Measurements from ENCODE around the gene NMRK1.

The NMRK1 gene

DNA sequence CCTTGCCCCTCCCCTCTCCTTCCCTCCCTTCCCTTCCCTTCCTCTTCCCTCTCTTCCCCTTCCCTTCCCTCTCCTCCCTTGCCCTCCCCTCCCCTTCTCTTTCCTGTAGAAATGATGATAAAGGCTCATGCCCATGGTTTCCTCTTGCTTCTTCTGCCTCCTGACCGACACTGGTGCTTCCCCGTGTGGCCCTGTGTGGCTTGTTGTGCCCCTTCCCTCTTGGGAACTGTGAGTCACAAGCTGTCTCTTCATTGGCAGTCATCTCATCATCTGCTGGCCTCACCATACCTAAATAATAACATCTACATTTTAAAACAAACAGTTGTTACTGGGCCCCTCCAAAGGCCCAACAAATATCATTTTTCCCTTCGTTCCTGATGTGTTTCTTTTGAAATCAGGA lies 48.2 kb downstream of the NMRK1 start:
- Mint-ChIP-seq H3K36me3 (ENCODE audit: insufficient read depth) (no peaks in the 10 kb centered on the region), H3K9me3 (no peaks in the 10 kb centered on the region), H3K4me1 (no peaks in the 10 kb centered on the region), H3K27ac (ENCODE audit: low read depth) (no peak overlapping the region), H3K4me3 (no peak overlapping the region), H3K27me3 (peaks cover 4% of the 10 kb centered on the region)
- DNase-seq (ENCODE audit: low spot score in 2 of 2) (no peak), ATAC-seq (replicated peaks; ENCODE audit: extremely low read depth, poor library complexity, severe bottlenecking) (no peak)

DNA sequence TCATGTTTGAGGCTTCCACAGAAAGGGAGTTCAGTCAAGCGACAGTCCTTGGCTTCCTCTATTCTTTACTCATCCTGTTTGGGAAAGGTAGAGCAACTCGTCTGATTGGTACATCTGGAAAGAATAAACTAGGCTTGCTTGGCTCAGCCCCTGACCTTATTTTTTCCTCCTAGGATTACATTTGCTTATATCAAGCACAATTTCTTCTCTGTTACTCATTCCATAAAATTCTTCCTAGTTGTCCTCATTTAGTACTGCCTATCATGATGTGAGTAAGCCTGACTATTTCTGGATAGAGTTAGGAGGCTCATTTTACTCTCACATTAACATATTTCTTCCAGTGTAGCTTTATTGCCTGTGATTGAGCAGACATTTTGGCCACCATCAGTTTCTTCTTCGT lies 48.9 kb downstream of the NMRK1 start:
- Mint-ChIP-seq H3K27me3 (no peaks in the 10 kb centered on the region), H3K27ac (ENCODE audit: low read depth) (no peak overlapping the region)

DNA sequence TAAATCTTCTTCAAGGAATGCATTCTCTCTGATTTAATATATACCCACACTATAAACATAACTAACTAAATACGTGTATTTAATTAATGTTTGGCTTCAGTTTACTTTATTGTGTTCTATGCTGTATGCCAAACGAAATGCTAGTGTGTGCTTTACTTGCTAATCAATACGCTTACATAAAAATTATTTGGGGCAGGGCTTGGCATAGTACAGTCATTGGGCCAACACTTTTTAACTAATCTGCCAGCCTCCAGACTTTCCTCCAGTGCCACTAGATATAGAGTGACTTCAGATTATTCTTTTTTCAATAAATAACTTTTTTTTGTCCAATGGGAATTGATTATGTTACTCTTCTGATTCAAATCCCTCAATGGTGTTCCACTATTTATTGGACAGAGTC lies 51.2 kb downstream of the NMRK1 start:
- Mint-ChIP-seq H3K9me3 (no peaks in the 10 kb centered on the region), H3K4me3 (no peak overlapping the region), H3K4me1 (no peaks in the 10 kb centered on the region), H3K27me3 (no peaks in the 10 kb centered on the region), H3K36me3 (ENCODE audit: insufficient read depth) (no peaks in the 10 kb centered on the region), H3K27ac (ENCODE audit: low read depth) (no peak overlapping the region)
- ATAC-seq (replicated peaks; ENCODE audit: extremely low read depth, poor library complexity, severe bottlenecking), result no peak
- no peak for DNase-seq (ENCODE audit: low spot score in 2 of 2)

More for the DNA sequence above, 48.9 kb downstream of the NMRK1 start:
- no peaks in the 10 kb centered on the region for H3K4me1 Mint-ChIP-seq
- ATAC-seq (replicated peaks; ENCODE audit: extremely low read depth, poor library complexity, severe bottlenecking), result no peak
- DNase-seq (ENCODE audit: low spot score in 2 of 2), result no peak
- no peak overlapping the region for H3K4me3 Mint-ChIP-seq
- no peaks in the 10 kb centered on the region for H3K9me3 Mint-ChIP-seq
- no peaks in the 10 kb centered on the region for H3K36me3 Mint-ChIP-seq (ENCODE audit: insufficient read depth)

DNA sequence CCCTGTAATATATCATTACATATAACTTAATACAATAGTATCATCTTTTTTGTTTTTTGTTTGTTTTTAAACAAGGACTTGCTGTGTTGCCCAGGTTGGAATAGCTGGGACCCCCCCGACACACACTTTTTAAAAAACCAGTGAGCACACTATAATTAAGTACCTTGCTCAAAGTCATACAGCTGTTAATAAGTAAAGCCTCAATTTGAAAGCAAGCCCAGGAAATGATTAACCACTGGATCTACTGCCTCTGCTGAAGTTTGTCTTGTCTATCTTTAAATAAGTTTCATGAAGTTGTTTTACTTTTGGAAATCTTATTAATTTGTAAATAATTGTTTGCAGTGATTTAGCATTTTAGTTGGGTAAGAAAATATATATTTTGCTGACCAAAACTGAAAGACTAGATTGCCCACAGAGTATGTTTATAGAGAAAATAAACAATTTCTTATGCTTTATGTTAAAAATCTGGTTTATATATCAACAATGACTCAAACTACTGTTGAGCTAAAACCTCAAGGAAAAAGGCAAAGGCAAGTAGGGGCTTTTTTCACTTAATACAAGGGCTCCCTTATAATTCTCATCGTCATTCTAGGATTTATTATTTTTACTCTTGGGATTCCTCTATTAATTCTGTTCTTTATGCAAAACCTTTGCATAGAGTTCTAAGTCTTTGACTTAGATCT lies 54.0 kb downstream of the NMRK1 start:
- H3K36me3 Mint-ChIP-seq (ENCODE audit: insufficient read depth), result no peaks in the 10 kb centered on the region
- DNase-seq (ENCODE audit: low spot score in 2 of 2), result no peak
- no peaks in the 10 kb centered on the region for H3K4me1 Mint-ChIP-seq
- H3K9me3 Mint-ChIP-seq, result no peaks in the 10 kb centered on the region
- H3K27me3 Mint-ChIP-seq, result no peaks in the 10 kb centered on the region
- ATAC-seq (replicated peaks; ENCODE audit: extremely low read depth, poor library complexity, severe bottlenecking), result no peak
- no peak overlapping the region for H3K27ac Mint-ChIP-seq (ENCODE audit: low read depth)
- H3K4me3 Mint-ChIP-seq, result no peak overlapping the region

DNA sequence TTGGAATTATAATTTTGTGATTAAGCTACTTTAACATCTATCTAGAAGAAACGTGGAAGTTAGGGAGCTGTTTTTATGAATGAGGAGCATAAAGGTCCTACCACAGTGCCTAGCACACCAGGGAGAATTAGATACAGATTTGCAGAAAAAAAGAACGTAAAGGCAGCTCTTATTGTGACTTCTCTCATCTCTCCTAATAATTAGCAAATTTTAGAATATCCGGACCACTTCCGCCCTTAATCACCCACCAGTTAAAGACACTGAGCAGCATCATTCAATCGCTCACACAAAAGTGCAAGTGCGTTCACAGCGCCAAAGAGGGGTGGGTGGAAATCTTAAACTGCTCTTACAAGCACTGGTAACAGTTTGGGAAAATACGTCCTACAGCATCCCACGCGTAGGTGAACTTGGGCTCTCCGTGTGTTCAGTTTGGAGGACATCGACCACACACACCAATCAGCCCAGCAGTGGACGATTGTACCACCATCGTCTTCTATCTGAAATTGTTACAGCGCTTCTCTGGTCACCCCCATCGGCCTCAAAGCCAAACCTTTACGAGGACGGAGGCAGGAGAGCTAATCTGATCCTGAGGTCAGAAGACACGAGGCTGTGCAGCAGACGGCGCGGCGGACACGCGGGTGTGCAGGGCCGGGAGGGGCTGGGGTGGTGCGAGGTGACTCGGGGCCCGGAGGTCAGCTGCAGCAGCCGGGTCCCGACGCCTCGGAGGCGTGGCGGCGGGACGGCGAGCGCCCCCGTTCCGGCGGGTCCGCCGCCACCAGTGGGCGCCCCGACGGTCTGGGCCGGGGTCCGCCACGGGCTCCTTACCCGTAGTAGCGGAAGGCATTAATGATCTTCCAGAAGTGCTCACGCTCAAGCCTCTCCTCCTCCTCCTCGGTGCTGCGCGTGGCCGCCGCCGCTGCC lies 60.5 kb downstream of the NMRK1 start:
- no peaks in the 10 kb centered on the region for H3K9me3 Mint-ChIP-seq
- H3K4me3 Mint-ChIP-seq, result peak overlapping the region; percentile 81
- peaks cover 51% of the 10 kb centered on the region for H3K4me1 Mint-ChIP-seq
- H3K36me3 Mint-ChIP-seq (ENCODE audit: insufficient read depth), result peaks cover 11% of the 10 kb centered on the region
- ATAC-seq (replicated peaks; ENCODE audit: extremely low read depth, poor library complexity, severe bottlenecking), result peak; percentile 9
- H3K27me3 Mint-ChIP-seq, result no peaks in the 10 kb centered on the region
- peak in 1 of 2 donors; percentile 26 for DNase-seq (ENCODE audit: low spot score in 2 of 2)
- H3K27ac Mint-ChIP-seq (ENCODE audit: low read depth), result peak overlapping the region; percentile 80

DNA sequence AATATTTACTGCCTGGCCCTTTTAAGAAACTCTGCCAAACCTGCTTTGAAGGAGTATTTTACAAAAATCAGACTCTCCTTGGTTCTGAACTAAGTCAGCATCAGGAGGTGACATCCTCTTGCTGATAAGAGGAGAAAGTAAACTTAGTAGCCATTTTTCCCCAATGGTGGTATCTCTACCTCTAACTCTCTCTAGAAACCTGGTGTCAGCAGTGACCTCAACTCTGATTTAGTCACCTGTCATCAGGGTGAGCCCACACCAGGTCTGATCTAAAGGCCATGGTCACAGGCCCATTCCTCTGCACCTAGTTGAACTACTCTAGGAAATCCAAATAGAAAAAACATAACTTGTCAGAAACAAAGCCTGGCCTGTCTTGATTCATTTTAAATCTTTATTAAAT lies 64.1 kb downstream of the NMRK1 start:
- peaks cover 14% of the 10 kb centered on the region for H3K36me3 Mint-ChIP-seq (ENCODE audit: insufficient read depth)
- H3K27me3 Mint-ChIP-seq, result no peaks in the 10 kb centered on the region
- peaks cover 73% of the 10 kb centered on the region for H3K4me1 Mint-ChIP-seq
- no peak for ATAC-seq (replicated peaks; ENCODE audit: extremely low read depth, poor library complexity, severe bottlenecking)
- no peak overlapping the region for H3K4me3 Mint-ChIP-seq
- no peaks in the 10 kb centered on the region for H3K9me3 Mint-ChIP-seq
- H3K27ac Mint-ChIP-seq (ENCODE audit: low read depth), result peak overlapping the region; percentile 16
- no peak for DNase-seq (ENCODE audit: low spot score in 2 of 2)

DNA sequence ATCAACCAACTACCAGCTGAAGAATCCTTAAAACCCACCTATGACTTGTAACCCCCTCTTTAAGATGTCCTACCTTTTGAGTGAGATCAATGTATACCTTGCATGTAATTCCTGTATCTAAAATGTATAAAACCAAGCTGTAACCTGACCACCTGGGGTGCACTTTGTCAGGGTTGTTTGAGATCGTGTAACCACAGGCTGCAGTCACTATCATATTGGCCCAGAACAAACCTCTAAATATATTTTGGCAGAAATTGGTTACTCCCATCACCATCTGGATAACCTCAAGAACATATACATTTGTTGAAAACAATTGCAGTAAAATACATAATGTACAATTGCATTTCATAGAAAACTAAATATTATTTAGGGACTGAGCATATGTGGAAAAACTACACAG lies 68.3 kb downstream of the NMRK1 start:
- H3K27ac Mint-ChIP-seq (ENCODE audit: low read depth), result no peak overlapping the region
- H3K36me3 Mint-ChIP-seq (ENCODE audit: insufficient read depth), result peaks cover 7% of the 10 kb centered on the region
- no peaks in the 10 kb centered on the region for H3K9me3 Mint-ChIP-seq
- H3K4me3 Mint-ChIP-seq, result peak overlapping the region; percentile 16
- no peak for ATAC-seq (replicated peaks; ENCODE audit: extremely low read depth, poor library complexity, severe bottlenecking)
- no peak for DNase-seq (ENCODE audit: low spot score in 2 of 2)
- peaks cover 45% of the 10 kb centered on the region for H3K4me1 Mint-ChIP-seq
- H3K27me3 Mint-ChIP-seq, result no peaks in the 10 kb centered on the region

DNA sequence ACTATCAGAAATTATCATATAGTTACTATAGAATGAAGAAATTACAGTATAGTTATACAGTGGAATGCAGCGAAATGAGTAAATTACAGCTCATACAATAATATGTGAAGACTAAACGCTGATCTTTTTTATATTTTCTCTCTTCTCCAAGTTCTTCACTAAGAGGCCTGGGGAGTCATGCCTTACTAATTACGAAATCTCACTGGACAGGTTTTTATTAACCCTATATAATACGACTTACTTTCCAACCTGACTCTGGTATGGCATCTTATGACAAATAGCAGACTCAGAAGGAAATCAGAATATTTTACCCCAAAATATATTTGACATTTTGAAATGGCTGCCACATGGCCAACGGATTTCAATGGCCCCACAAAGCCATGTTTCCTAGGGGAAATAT lies 68.9 kb downstream of the NMRK1 start:
- Mint-ChIP-seq H3K36me3 (ENCODE audit: insufficient read depth) (peaks cover 10% of the 10 kb centered on the region), H3K27me3 (no peaks in the 10 kb centered on the region), H3K4me1 (peaks cover 41% of the 10 kb centered on the region), H3K4me3 (no peak overlapping the region), H3K9me3 (no peaks in the 10 kb centered on the region), H3K27ac (ENCODE audit: low read depth) (no peak overlapping the region)
- DNase-seq (ENCODE audit: low spot score in 2 of 2), result no peak
- no peak for ATAC-seq (replicated peaks; ENCODE audit: extremely low read depth, poor library complexity, severe bottlenecking)

DNA sequence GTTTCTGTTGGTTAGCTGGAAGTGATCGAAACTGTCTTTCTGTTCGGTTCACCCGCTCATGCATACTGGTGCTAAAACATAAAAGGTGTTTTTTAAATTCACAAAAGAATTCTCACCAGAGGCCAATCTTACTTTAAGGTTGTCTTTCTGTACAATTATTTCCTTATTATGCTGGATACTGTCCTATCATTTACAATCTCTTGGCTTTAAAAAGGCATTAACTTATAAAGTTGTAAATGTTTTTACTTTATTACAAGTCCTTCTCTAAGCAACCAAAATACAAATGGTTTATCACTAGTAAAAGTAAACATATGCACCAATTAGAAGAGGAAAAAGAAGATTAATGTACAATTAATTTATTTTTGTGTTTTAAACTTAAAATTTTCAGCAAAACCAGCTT lies 70.6 kb downstream of the NMRK1 start:
- DNase-seq (ENCODE audit: low spot score in 2 of 2) (no peak), ATAC-seq (replicated peaks; ENCODE audit: extremely low read depth, poor library complexity, severe bottlenecking) (no peak)
- Mint-ChIP-seq H3K36me3 (ENCODE audit: insufficient read depth) (peaks cover 17% of the 10 kb centered on the region), H3K9me3 (no peaks in the 10 kb centered on the region), H3K4me1 (peaks cover 31% of the 10 kb centered on the region), H3K27me3 (no peaks in the 10 kb centered on the region), H3K27ac (ENCODE audit: low read depth) (no peak overlapping the region), H3K4me3 (no peak overlapping the region)

DNA sequence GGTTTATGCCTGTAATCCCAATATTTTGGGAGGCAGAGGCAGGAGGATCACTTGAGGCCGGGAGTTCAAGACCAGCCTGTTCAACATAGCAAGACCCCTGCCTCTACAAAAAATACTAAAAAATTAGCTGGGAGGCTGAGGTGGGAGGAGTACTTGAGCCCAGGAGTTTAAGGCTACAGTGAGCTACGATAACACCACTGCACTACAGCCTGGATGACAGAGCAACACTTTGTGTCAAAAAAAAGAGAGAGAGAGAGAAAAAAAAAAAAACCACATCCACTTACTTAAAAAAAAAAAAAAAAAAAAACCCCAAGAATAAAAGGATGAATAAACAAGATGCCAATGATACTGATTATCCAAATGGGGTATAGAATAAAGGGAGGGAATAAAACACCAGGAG lies 74.2 kb downstream of the NMRK1 start:
- H3K9me3 Mint-ChIP-seq, result no peaks in the 10 kb centered on the region
- H3K4me3 Mint-ChIP-seq, result peak overlapping the region; percentile 18
- no peaks in the 10 kb centered on the region for H3K27me3 Mint-ChIP-seq
- H3K36me3 Mint-ChIP-seq (ENCODE audit: insufficient read depth), result peaks cover 19% of the 10 kb centered on the region
- peak overlapping the region; percentile 79 for H3K27ac Mint-ChIP-seq (ENCODE audit: low read depth)
- DNase-seq (ENCODE audit: low spot score in 2 of 2), result no peak
- peaks cover 33% of the 10 kb centered on the region for H3K4me1 Mint-ChIP-seq
- ATAC-seq (replicated peaks; ENCODE audit: extremely low read depth, poor library complexity, severe bottlenecking), result no peak

All from central memory CD8-positive, alpha-beta T cell (primary cell).